ENCODE results near the gene TREM1.

TREM1 gene

DNA sequence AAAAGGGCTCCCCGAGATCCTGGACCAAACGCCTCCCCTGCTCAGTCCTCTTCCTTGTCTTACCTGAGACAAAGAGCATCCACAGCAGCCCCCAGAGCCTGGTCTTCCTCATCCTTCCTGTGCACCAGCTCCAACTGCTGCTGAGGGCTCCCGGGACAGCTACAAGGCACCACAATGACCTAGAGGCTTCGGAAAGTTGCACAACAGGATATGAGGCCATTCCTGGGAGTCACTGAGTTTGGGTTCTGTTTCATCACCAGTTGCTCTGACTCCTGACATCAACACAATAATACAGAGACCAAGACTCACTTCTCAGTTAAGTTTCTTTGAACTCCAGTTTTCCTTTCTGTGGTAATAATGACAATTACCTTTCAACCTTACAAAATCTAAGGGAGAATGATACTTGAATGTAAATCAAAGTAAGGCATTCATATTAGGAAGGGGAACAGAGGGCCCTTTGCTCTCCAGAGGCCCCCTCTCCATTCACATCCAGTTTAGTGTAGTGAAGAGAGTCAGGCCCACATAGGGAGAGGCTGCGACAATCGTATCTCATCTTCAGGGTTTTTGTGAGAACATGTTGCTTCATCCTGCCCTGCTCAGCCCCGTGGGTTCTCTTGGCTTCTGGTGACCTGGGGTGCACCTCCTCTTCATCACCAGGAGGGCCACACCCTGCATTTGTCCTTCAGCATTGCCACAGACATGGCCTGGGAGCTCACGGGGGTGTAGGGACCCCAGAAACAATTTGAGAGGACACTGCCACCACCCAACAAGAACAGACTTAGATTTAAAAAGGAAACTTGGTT lies at the start of gene TREM1:
Gene TREM1, minus strand, starts transcription at position 139 of the 803 bp plus-strand sequence. Its CDS starts 27 bp downstream, at position 112.
- H3K36me3 ChIP-seq (ENCODE audit: control insufficient read depth, insufficient read depth, low read length) = no peaks in the 10 kb centered on the region
- H3K9me3 ChIP-seq (ENCODE audit: control insufficient read depth, insufficient read depth, low read depth, low read length) = no peaks in the 10 kb centered on the region
- H3K27ac ChIP-seq (ENCODE audit: low read depth, low read length) = no peak within 1 kb of the TSS
- peaks cover 5% of the 10 kb centered on the region; the same call in 1 of the 2 replicates for H3K27me3 ChIP-seq (ENCODE audit: control insufficient read depth, insufficient read depth, low read length)
- no peak within 1 kb of the TSS for H3K4me3 ChIP-seq (ENCODE audit: low read depth, low read length)
- H3K4me1 ChIP-seq (ENCODE audit: control insufficient read depth, insufficient read depth, low read length) = peaks cover 13% of the 10 kb centered on the region
- H3K9ac ChIP-seq (ENCODE audit: low read length) = no peak within 1 kb of the TSS

DNA sequence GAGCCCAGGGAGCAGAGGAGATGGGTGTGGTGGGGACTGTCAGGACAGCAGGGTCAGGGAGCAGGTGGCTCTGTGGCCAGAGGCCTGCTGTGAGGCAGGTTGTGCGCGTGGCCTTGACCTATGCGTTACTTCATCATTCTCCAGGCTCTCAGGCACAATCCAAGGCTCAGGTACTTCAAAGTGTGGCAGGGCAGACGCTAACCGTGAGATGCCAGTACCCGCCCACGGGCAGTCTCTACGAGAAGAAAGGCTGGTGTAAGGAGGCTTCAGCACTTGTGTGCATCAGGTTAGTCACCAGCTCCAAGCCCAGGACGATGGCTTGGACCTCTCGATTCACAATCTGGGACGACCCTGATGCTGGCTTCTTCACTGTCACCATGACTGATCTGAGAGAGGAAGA lies 49.5 kb upstream of the TREM1 start:
- Histone ChIP-seq H3K9ac (ENCODE audit: low read length) (no peak overlapping the region), H3K4me1 (ENCODE audit: control insufficient read depth, insufficient read depth, low read length) (no peaks in the 10 kb centered on the region), H3K4me3 (ENCODE audit: low read depth, low read length) (no peak overlapping the region), H3K27me3 (ENCODE audit: control insufficient read depth, insufficient read depth, low read length) (0 out of 2 replicates have a peak, but pooled peaks cover 4% of the 10 kb centered on the region), H3K27ac (ENCODE audit: low read depth, low read length) (no peak overlapping the region), H3K36me3 (ENCODE audit: control insufficient read depth, insufficient read depth, low read length) (no peaks in the 10 kb centered on the region), H3K9me3 (ENCODE audit: control insufficient read depth, insufficient read depth, low read depth, low read length) (no peaks in the 10 kb centered on the region)

DNA sequence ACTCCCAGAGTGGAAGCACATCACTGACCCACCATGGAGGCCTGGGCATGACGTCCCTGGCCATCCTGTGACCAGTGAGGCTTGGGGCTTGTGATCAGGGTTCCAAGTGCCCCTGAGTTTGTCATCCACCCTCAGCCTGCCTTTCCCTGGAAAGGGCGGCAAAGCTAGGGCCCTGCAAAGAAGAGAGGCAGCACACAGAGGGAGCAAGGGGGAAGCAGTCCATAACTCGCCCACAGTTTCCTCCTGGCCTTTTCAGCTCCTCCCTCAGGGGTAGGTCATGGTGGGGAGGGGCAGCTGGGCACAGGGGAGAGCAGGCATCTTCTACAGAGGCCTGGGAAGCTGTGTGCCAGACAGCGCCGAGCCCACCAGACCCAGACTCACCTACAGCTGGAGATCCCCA lies 48.8 kb upstream of the TREM1 start, which contains the start of gene NCR2:
Gene NCR2, plus strand, starts transcription at position 313 of the 400 bp plus-strand sequence. CDS start 269 bp downstream, outside the sequence.
- Histone ChIP-seq H3K4me3 (ENCODE audit: low read depth, low read length) (no peak within 1 kb of the TSS), H3K9ac (ENCODE audit: low read length) (no peak within 1 kb of the TSS), H3K9me3 (ENCODE audit: control insufficient read depth, insufficient read depth, low read depth, low read length) (no peaks in the 10 kb centered on the region), H3K36me3 (ENCODE audit: control insufficient read depth, insufficient read depth, low read length) (no peaks in the 10 kb centered on the region), H3K27me3 (ENCODE audit: control insufficient read depth, insufficient read depth, low read length) (no peaks in the 10 kb centered on the region), H3K4me1 (ENCODE audit: control insufficient read depth, insufficient read depth, low read length) (no peaks in the 10 kb centered on the region), H3K27ac (ENCODE audit: low read depth, low read length) (no peak within 1 kb of the TSS)

DNA sequence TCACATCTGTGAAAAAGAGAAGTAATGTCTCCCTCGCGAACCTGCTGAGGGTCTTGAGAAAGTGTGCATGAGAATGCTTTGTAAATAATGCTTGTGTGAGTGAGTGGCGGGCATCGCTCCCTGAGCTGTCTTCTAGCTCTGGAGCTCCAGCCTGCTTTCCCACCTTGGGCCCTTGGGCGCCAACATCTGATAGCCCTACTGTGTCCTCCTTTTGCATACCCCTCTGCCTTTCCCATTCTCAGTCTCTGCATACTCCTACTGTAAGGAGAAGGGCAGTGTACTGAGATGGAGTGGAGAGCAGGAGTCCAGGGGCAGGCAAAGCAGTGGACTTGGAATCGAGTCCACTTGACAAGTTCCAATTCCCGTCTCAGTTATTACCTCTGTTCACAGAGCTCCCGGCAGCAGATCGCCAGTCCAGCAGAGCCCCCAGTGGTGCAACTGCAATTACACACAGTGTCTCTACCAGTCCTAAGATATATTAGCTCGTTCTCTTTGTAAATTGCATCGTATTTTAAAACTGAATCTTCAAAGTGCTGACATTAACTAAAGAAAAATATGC lies 48.1 kb upstream of the TREM1 start:
- Histone ChIP-seq H3K9me3 (ENCODE audit: control insufficient read depth, insufficient read depth, low read depth, low read length) (no peaks in the 10 kb centered on the region), H3K27me3 (ENCODE audit: control insufficient read depth, insufficient read depth, low read length) (no peaks in the 10 kb centered on the region), H3K9ac (ENCODE audit: low read length) (no peak overlapping the region), H3K4me3 (ENCODE audit: low read depth, low read length) (no peak overlapping the region), H3K27ac (ENCODE audit: low read depth, low read length) (no peak overlapping the region), H3K36me3 (ENCODE audit: control insufficient read depth, insufficient read depth, low read length) (no peaks in the 10 kb centered on the region), H3K4me1 (ENCODE audit: control insufficient read depth, insufficient read depth, low read length) (no peaks in the 10 kb centered on the region)

DNA sequence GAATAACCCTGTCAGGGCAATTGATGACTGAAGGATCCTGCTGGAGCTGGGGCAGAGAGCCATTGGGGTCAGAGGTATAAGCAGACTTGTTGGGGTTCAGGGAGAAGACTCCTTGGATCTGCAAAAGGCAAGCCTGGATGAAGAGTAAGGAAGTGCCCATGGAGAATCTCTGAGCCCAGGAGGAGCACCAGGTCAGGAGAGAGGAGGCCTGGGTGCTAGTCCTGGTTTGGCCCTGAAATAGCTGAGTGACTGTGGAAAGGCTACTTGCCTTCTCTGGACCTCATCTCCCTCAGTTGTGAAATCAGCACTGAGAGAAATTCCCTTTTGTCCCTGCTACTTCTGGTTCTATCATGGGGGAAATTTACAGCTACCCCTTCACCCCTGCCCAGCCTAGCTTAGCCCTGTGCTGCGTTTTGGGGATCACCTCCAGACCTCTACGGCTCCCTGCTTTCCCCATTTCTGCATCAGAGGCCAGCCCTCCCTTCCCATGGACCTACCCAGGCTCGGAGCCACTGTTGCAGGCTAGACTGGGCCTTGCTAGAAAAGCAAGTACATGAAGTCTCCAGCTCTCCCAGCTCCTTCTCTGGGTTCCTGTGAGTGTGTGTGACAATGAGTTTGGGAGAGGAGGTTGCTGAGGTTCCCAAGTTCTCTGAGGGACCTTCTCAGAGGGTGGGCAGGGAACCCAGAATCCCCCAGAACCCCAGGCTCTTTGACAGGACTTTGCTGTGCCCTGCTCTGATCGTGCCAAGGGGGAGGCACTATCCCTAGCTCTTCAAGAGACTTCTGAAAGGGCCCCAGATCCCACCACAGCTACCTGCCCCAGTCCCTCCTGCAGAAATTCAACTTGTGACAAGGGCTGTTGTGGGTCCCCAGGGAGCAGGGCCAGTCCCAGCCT lies 46.6 kb upstream of the TREM1 start:
- H3K4me3 ChIP-seq (ENCODE audit: low read depth, low read length) = no peak overlapping the region
- H3K36me3 ChIP-seq (ENCODE audit: control insufficient read depth, insufficient read depth, low read length) = no peaks in the 10 kb centered on the region
- H3K9me3 ChIP-seq (ENCODE audit: control insufficient read depth, insufficient read depth, low read depth, low read length) = no peaks in the 10 kb centered on the region
- no peak overlapping the region for H3K9ac ChIP-seq (ENCODE audit: low read length)
- H3K4me1 ChIP-seq (ENCODE audit: control insufficient read depth, insufficient read depth, low read length) = no peaks in the 10 kb centered on the region
- H3K27me3 ChIP-seq (ENCODE audit: control insufficient read depth, insufficient read depth, low read length) = no peaks in the 10 kb centered on the region
- no peak overlapping the region for H3K27ac ChIP-seq (ENCODE audit: low read depth, low read length)

DNA sequence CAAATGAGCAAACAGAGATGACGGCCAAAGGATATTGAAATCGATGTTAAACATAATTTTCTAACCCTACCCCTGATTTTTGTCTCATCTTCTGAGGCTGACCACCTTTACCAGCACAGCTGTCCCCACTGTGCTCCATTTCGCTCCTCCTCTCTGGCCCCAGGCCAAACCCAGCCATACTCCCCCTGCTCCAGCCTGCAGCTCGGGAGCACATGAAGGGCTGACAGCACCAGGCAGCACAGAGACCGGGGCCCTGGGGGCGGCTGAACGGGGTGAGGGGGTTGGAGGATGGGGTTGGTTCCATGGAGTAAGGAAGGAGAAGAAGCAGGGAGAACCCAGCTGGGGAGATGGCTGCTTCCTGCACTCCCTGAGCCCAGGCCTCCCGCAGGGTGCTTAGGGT lies 45.8 kb upstream of the TREM1 start:
- Histone ChIP-seq H3K4me1 (ENCODE audit: control insufficient read depth, insufficient read depth, low read length) (no peaks in the 10 kb centered on the region), H3K27ac (ENCODE audit: low read depth, low read length) (no peak overlapping the region), H3K9me3 (ENCODE audit: control insufficient read depth, insufficient read depth, low read depth, low read length) (no peaks in the 10 kb centered on the region), H3K36me3 (ENCODE audit: control insufficient read depth, insufficient read depth, low read length) (no peaks in the 10 kb centered on the region), H3K27me3 (ENCODE audit: control insufficient read depth, insufficient read depth, low read length) (no peaks in the 10 kb centered on the region), H3K4me3 (ENCODE audit: low read depth, low read length) (no peak overlapping the region), H3K9ac (ENCODE audit: low read length) (no peak overlapping the region)

DNA sequence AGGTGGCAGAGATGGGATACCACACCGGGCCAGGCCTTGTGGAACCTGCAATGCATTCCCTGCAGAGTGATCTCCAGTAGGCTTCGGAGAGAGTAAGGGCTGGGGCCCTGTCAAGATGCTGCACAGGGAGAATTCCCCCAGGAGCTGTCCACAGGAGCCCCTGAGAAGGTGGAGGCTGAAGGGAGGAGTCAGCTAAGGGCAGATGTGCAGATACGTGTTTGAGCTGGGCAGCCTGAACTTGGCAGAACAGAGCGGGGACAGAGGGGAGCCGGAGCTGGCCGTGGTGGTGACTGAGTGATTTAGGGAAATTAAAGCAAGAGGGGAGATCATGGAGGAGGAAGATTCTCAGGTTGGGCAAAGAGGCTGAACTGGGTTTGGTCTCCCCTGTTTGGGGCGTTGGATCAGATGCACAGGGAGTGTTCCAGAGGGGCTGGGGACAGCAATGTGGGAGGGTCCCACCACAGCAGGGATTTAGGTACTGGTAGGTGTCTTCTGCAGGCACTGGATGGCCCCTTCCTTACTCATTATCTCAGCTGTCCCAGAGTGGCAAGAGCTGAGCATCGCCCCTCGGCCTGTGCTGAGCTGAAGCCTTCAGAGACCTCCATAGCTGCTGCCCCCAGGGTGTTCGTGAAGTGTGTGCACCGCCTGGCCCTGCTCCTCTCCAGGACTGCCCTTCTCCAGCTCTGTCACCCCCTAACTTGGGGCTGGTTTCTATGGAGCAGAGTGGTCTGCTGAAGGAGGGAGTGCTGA lies 45.1 kb upstream of the TREM1 start:
- no peak overlapping the region for H3K27ac ChIP-seq (ENCODE audit: low read depth, low read length)
- H3K4me1 ChIP-seq (ENCODE audit: control insufficient read depth, insufficient read depth, low read length) = no peaks in the 10 kb centered on the region
- no peaks in the 10 kb centered on the region for H3K9me3 ChIP-seq (ENCODE audit: control insufficient read depth, insufficient read depth, low read depth, low read length)
- no peaks in the 10 kb centered on the region for H3K27me3 ChIP-seq (ENCODE audit: control insufficient read depth, insufficient read depth, low read length)
- no peak overlapping the region for H3K4me3 ChIP-seq (ENCODE audit: low read depth, low read length)
- no peak overlapping the region for H3K9ac ChIP-seq (ENCODE audit: low read length)
- no peaks in the 10 kb centered on the region for H3K36me3 ChIP-seq (ENCODE audit: control insufficient read depth, insufficient read depth, low read length)

DNA sequence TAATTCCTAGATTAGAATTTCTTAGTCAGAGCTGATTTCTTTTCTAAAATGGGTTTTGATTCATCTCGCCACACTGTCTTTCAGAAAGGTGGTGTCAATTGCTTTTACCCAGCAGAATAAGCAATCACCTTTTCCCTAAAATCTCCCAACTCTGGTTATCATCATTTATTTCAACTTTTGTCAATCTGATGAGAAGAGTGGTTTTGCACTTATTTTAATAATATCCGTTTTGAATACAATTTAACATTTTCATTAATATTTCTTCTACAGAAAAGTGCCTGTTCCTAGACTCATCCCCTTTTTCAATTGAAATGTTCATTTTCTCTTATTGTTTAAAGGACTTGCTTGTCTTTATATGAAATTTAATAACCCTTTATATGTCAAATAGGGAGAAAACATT lies 40.7 kb upstream of the TREM1 start:
- H3K27ac ChIP-seq (ENCODE audit: low read depth, low read length) = no peak overlapping the region
- H3K4me1 ChIP-seq (ENCODE audit: control insufficient read depth, insufficient read depth, low read length) = no peaks in the 10 kb centered on the region
- H3K27me3 ChIP-seq (ENCODE audit: control insufficient read depth, insufficient read depth, low read length) = no peaks in the 10 kb centered on the region
- H3K36me3 ChIP-seq (ENCODE audit: control insufficient read depth, insufficient read depth, low read length) = no peaks in the 10 kb centered on the region
- H3K9me3 ChIP-seq (ENCODE audit: control insufficient read depth, insufficient read depth, low read depth, low read length) = no peaks in the 10 kb centered on the region
- no peak overlapping the region for H3K9ac ChIP-seq (ENCODE audit: low read length)
- no peak overlapping the region for H3K4me3 ChIP-seq (ENCODE audit: low read depth, low read length)

DNA sequence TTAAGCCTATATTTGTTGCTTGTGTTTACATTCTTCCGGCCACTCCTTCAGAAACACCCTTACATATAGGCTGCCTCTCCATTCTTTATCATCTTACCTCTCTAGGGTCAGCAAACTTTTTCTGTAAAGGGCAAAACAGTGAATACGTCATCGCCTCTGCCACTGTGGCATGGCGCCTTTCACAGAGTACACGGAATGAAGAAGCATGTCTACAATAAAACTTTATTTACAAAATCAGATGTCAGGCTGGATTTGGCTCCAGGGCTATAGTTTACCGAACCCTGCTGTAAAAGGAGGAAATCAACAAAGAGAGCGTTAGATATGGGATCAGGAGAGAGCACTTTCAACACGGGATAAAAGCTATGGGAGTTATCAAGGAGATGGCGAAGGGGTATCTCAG lies 39.6 kb upstream of the TREM1 start:
- no peaks in the 10 kb centered on the region for H3K9me3 ChIP-seq (ENCODE audit: control insufficient read depth, insufficient read depth, low read depth, low read length)
- no peak overlapping the region for H3K27ac ChIP-seq (ENCODE audit: low read depth, low read length)
- no peaks in the 10 kb centered on the region for H3K36me3 ChIP-seq (ENCODE audit: control insufficient read depth, insufficient read depth, low read length)
- no peak overlapping the region for H3K9ac ChIP-seq (ENCODE audit: low read length)
- H3K27me3 ChIP-seq (ENCODE audit: control insufficient read depth, insufficient read depth, low read length) = no peaks in the 10 kb centered on the region
- no peak overlapping the region for H3K4me3 ChIP-seq (ENCODE audit: low read depth, low read length)
- H3K4me1 ChIP-seq (ENCODE audit: control insufficient read depth, insufficient read depth, low read length) = no peaks in the 10 kb centered on the region

DNA sequence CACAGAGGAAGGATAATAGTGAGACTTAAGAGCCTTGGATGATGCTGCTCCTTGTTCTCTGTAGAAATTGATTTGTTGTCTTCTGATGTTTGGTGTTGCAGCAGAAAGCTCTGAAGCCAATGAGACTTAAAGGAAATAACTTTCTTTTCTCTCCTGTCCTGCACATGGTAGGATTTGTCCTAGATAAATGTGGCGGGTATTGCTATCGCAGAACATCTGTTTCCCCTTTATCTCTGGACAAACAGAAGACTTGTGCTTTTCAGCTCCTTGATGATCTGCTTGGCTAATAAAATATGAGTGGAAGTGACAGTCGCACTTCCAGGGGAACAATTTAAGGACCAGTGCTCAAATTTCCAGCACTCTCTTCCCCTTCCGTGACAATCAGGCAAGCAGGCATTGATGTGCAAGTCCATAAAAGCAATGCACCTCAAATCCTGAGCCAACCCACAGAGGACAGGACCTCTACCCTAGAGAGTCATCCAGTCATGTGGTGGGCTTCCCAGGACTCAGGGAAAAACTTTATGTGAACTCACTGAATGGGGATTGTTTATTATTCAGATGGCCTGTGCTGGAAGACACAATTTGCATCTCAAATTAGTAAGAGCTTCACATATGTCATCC lies 39.1 kb upstream of the TREM1 start:
- H3K9me3 ChIP-seq (ENCODE audit: control insufficient read depth, insufficient read depth, low read depth, low read length) = no peaks in the 10 kb centered on the region
- no peak overlapping the region for H3K9ac ChIP-seq (ENCODE audit: low read length)
- no peaks in the 10 kb centered on the region for H3K4me1 ChIP-seq (ENCODE audit: control insufficient read depth, insufficient read depth, low read length)
- H3K27ac ChIP-seq (ENCODE audit: low read depth, low read length) = no peak overlapping the region
- H3K27me3 ChIP-seq (ENCODE audit: control insufficient read depth, insufficient read depth, low read length) = no peaks in the 10 kb centered on the region
- no peak overlapping the region for H3K4me3 ChIP-seq (ENCODE audit: low read depth, low read length)
- no peaks in the 10 kb centered on the region for H3K36me3 ChIP-seq (ENCODE audit: control insufficient read depth, insufficient read depth, low read length)

Measured in HUES6 (cell line).